GM23248 (cell line): ENCODE measurements around the gene PEX1.

ENCODE experiments used
- EZH2 ChIP-seq: fragments of 200-600 bp; sonication (generic); IDR thresholded peaks from 2 replicates; pipeline ENCODE4 v1.6.1; 2018; ENCODE audit warnings: antibody characterized with exemption, mild to moderate bottlenecking; ENCODE audit not compliant: insufficient read depth, poor library complexity, severe bottlenecking
- EZH2phosphoT487 ChIP-seq: fragments of 200-600 bp; sonication (generic); IDR thresholded peaks from 2 replicates; pipeline ENCODE4 v1.6.1; 2018; ENCODE audit warnings: antibody characterized with exemption, moderate library complexity, mild to moderate bottlenecking, low read depth; ENCODE audit not compliant: insufficient read depth

DNA sequence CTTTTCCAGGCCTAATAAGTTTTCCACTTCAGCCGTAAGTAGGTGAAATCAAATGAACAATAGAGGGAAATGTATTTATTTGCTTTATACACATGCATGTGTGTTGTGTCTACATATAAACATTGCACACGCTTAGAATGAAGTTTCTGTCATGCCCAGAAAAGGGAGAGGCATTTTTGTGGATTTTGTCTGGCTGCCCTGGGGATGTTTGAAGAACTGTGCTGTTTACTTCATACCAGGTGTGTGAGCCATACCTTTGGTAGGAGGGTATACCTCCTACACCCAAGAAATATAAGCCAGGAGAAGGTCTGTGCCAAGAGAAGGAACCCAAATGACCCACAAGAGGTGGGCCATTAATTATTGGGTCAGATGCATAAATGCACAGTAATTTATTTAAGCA is 68.2 kb downstream of the PEX1 start:
- no peak for TF ChIP-seq EZH2
- TF ChIP-seq EZH2phosphoT487 = no peak
